ENCODE measurements around the gene HCK.

Gene HCK

GRCh38 chr20:32140603-32141002 lies 88.6 kb downstream of the HCK start:
- H3K4me3 ChIP-seq = no peak overlapping the region
- H3K4me1 ChIP-seq = no peaks in the 10 kb centered on the region
- peaks cover 93 to 98% (median 95%) of the 10 kb centered on the region in 3 donors for H3K36me3 ChIP-seq
- DNase-seq = peak in 1 of 2 donors; percentile 46
- H3K27ac ChIP-seq = no peak overlapping the region
- no peaks in the 10 kb centered on the region for H3K9me3 ChIP-seq
- H3K27me3 ChIP-seq = no peaks in the 10 kb centered on the region
- TF ChIP-seq, protein P1, sequence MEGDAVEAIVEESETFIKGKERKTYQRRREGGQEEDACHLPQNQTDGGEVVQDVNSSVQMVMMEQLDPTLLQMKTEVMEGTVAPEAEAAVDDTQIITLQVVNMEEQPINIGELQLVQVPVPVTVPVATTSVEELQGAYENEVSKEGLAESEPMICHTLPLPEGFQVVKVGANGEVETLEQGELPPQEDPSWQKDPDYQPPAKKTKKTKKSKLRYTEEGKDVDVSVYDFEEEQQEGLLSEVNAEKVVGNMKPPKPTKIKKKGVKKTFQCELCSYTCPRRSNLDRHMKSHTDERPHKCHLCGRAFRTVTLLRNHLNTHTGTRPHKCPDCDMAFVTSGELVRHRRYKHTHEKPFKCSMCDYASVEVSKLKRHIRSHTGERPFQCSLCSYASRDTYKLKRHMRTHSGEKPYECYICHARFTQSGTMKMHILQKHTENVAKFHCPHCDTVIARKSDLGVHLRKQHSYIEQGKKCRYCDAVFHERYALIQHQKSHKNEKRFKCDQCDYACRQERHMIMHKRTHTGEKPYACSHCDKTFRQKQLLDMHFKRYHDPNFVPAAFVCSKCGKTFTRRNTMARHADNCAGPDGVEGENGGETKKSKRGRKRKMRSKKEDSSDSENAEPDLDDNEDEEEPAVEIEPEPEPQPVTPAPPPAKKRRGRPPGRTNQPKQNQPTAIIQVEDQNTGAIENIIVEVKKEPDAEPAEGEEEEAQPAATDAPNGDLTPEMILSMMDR (IDR thresholded peaks at IDR 0.05) = no peak
- intact Hi-C loops (cut with DNase I; ENCODE audit: low total_unique reads) = no loop called here

DNA sequence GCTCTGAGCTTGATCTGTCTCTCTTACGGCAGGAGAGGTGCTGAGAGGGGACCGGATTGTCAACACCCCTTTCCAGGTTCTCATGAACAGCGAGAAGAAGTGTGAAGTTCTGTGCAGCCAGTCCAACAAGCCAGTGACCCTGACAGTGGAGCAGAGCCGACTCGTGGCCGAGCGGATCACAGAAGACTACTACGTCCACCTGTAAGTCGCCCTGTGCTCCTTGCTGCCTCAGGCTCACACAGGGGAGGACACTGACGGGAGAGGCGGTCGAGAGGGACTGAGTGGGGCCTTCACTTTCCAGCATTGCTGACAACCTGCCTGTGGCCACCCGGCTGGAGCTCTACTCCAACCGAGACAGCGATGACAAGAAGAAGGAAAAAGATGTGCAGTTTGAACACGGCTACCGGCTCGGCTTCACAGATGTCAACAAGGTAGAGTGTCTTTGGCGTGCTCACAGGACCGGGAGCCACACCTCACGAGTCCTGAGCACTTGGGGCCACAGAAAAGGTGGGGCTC lies 89.5 kb downstream of the HCK start:
- Histone ChIP-seq H3K4me1 (no peaks in the 10 kb centered on the region), H3K4me3 (no peak overlapping the region), H3K27ac (no peak overlapping the region), H3K9me3 (no peaks in the 10 kb centered on the region), H3K36me3 (peaks cover 93 to 98% (median 95%) of the 10 kb centered on the region in 3 donors), H3K27me3 (no peaks in the 10 kb centered on the region)
- intact Hi-C loops (cut with DNase I; ENCODE audit: low total_unique reads) = no loop called here
- DNase-seq = no peak
- TF ChIP-seq, protein P1 (IDR thresholded peaks at IDR 0.05) = no peak

GRCh38 chr20:32142088-32142487 lies 90.0 kb downstream of the HCK start:
- TF ChIP-seq, protein P1 (IDR thresholded peaks at IDR 0.05) = no peak
- no peaks in the 10 kb centered on the region for H3K27me3 ChIP-seq
- peaks cover 93 to 98% (median 95%) of the 10 kb centered on the region in 3 donors for H3K36me3 ChIP-seq
- H3K4me3 ChIP-seq = no peak overlapping the region
- intact Hi-C loops (cut with DNase I; ENCODE audit: low total_unique reads) = no loop called here
- no peak for DNase-seq
- H3K4me1 ChIP-seq = no peaks in the 10 kb centered on the region
- no peaks in the 10 kb centered on the region for H3K9me3 ChIP-seq
- H3K27ac ChIP-seq = no peak overlapping the region

- intact Hi-C loops (cut with DNase I; ENCODE audit: low total_unique reads) = no loop called here
- no peak overlapping the region for H3K27ac ChIP-seq
- peaks cover 90 to 98% (median 94%) of the 10 kb centered on the region in 3 donors for H3K36me3 ChIP-seq
- peak in 1 of 2 donors; percentile 7 for DNase-seq
- H3K9me3 ChIP-seq = no peaks in the 10 kb centered on the region
- no peaks in the 10 kb centered on the region for H3K4me1 ChIP-seq
- H3K27me3 ChIP-seq = no peaks in the 10 kb centered on the region
- H3K4me3 ChIP-seq = no peak overlapping the region
- TF ChIP-seq, protein P1 (IDR thresholded peaks at IDR 0.05) = no peak
These were observed 90.9 kb downstream of the HCK start for GRCh38 chr20:32142991-32143390.

DNA sequence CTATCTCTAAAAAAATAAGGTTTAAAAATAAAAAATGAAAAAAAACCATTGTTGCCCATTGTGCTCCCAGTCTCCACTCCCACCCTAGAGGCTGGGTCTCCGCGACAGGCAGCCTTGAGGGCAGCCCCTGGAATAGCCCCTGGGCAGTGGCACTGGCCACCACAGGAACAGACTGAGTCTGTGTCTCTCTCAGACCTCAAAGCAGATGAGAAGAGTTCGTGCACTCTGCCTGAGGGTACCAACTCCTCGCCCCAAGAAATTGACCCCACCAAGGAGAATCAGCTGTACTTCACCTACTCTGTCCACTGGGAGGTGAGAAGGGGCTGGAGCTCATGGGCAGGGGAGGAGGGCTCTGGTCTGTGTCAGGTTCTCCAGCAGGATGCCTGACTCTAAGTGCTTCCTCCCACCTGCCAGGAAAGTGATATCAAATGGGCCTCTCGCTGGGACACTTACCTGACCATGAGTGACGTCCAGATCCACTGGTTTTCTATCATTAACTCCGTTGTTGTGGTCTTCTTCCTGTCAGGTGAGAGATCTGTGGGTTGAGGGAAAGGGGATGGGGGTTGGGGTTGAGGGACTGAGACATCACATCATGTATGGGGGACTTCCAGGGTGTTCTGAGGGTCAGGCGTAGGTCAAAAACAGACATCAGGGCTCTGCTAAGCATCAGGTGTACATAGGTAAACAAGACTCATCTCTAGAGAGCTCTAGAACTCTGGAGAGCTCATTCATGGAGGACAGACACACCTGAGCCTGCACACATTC lies 93.0 kb downstream of the HCK start:
- Histone ChIP-seq H3K4me1 (no peaks in the 10 kb centered on the region), H3K27ac (no peak overlapping the region), H3K36me3 (peaks cover 83 to 97% (median 90%) of the 10 kb centered on the region in 3 donors), H3K4me3 (no peak overlapping the region), H3K9me3 (no peaks in the 10 kb centered on the region), H3K27me3 (no peaks in the 10 kb centered on the region)
- TF ChIP-seq, protein P1 (IDR thresholded peaks at IDR 0.05) = no peak
- DNase-seq = no peak
- intact Hi-C loops (cut with DNase I; ENCODE audit: low total_unique reads) = no loop called here
